Stromal cell of bone marrow (primary cell): Measurements from ENCODE around the gene GRM4.

Source experiments
- DNase-seq: peaks from one replicate; pipeline ENCODE4 v3.0.0-alpha.2; 2012; ENCODE audit warnings: low read depth

The GRM4 gene

GRCh38 chr6:34062815-34063214 is 83.1 kb downstream of the GRM4 start:
- DNase-seq = no peak

GRCh38 chr6:34062156-34062555 is 83.7 kb downstream of the GRM4 start:
- no peak for DNase-seq

GRCh38 chr6:34061348-34061747 is 84.5 kb downstream of the GRM4 start:
- DNase-seq = no peak

- no peak for DNase-seq
Observed at GRCh38 chr6:34059914-34060313, 86.0 kb downstream of the GRM4 start.

- DNase-seq = no peak
Observed at GRCh38 chr6:34059136-34059731, 86.7 kb downstream of the GRM4 start.

- DNase-seq = no peak
Observed at GRCh38 chr6:34057790-34058189, 88.1 kb downstream of the GRM4 start.

- DNase-seq = no peak
Observed at GRCh38 chr6:34057191-34057590, 88.7 kb downstream of the GRM4 start.

- no peak for DNase-seq
Observed at GRCh38 chr6:34056305-34057108, 89.4 kb downstream of the GRM4 start.

- no peak for DNase-seq
Observed at GRCh38 chr6:34055223-34055933, 90.5 kb downstream of the GRM4 start.

- no peak for DNase-seq
Observed at GRCh38 chr6:34053721-34054120, 92.2 kb downstream of the GRM4 start.

- no peak for DNase-seq
Observed at GRCh38 chr6:34052918-34053608, 92.8 kb downstream of the GRM4 start.

- DNase-seq = no peak
Observed at GRCh38 chr6:34052071-34052825, 93.6 kb downstream of the GRM4 start.

GRCh38 chr6:34051331-34051919 is 94.5 kb downstream of the GRM4 start:
- DNase-seq = no peak

GRCh38 chr6:34050691-34051090 is 95.2 kb downstream of the GRM4 start:
- no peak for DNase-seq

- DNase-seq = no peak
Observed at GRCh38 chr6:34049395-34050342, 96.2 kb downstream of the GRM4 start.

GRCh38 chr6:34047913-34048867 is 97.7 kb downstream of the GRM4 start:
- no peak for DNase-seq

- DNase-seq = no peak
Observed at GRCh38 chr6:34046617-34047016, 99.3 kb downstream of the GRM4 start.

- no peak for DNase-seq
Observed at GRCh38 chr6:34045771-34046170, 100.1 kb downstream of the GRM4 start.
